GM21529 (cell line): Measurements from ENCODE around the gene ZNF585A.

Source experiments
- ATAC-seq: cut with Tn5 transposase; IDR thresholded peaks from one replicate; pipeline ENCODE4 v1.9.1; 2021; ENCODE audit not compliant: unreplicated experiment

Gene ZNF585A

DNA sequence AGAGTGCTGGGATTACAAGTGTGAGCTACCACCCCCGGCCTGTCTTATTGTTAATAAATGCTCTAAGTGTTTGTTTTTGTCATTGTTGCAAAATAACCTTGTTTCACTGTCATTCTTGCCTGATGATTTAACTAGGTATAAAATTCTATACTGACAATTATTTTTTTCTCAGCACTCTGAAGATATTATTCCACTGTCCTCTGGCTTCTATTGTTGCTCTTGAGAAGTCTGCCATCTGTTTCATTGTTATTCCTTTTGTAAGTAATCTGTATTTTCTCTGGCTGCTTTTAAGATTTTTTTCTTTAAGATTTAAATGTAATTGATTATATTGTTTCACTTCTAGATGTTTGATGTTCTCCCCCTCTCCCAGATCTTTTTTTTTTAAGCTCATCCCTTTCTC is 76.6 kb downstream of the ZNF585A start:
- no peak for ATAC-seq
